GM23338 (cell line): Measurements from ENCODE around the gene CMIP. TPM values are rescaled to one million over a fixed set of nuclear protein-coding genes. Genes with fewer than 3 reads are reported as not detected.

Experiments used
- ATAC-seq: fragments of 200-7000 bp; cut with Tn5 transposase; 3 replicates; pipeline ENCODE4 v1.9.1; 2020
- DNase-seq: peaks from one replicate; pipeline ENCODE4 v3.0.0-alpha.2; 2015; ENCODE audit warnings: low spot score
- H2AFZ ChIP-seq: fragments of 200-600 bp; sonication (generic); 2 replicates; pipeline ENCODE4 v1.8.0; 2016; ENCODE audit warnings: antibody characterized with exemption, mild to moderate bottlenecking, moderate library complexity
- H3F3A ChIP-seq: fragments of 200-600 bp; sonication (generic); replicated peaks from 2 replicates; pipeline ENCODE4 v1.8.0; 2017; ENCODE audit warnings: antibody characterized with exemption, mixed run types, low read depth
- H3K27ac ChIP-seq: fragments of 200-600 bp; sonication (generic); 2 replicates; pipeline ENCODE4 v1.6.1; 2016; ENCODE audit warnings: low read depth
- H3K27me3 ChIP-seq: fragments of 200-600 bp; sonication (generic); 2 replicates; pipeline ENCODE4 v1.8.0; 2016; ENCODE audit warnings: mild to moderate bottlenecking, mixed run types, moderate library complexity; ENCODE audit not compliant: insufficient read depth
- H3K36me3 ChIP-seq: fragments of 200-600 bp; sonication (generic); 2 replicates; pipeline ENCODE4 v1.8.0; 2016; ENCODE audit warnings: mild to moderate bottlenecking; ENCODE audit not compliant: insufficient read depth
- H3K4me1 ChIP-seq: fragments of 200-600 bp; sonication (generic); 2 replicates; pipeline ENCODE4 v1.8.0; 2016; ENCODE audit warnings: mild to moderate bottlenecking, moderate library complexity; ENCODE audit not compliant: insufficient read depth
- H3K4me2 ChIP-seq: fragments of 200-600 bp; sonication (generic); 2 replicates; pipeline ENCODE4 v1.7.1; 2017; ENCODE audit warnings: mixed run types
- H3K4me3 ChIP-seq: fragments of 200-600 bp; sonication (generic); 2 replicates; pipeline ENCODE4 v1.6.1; 2016; ENCODE audit warnings: mixed run types
- H3K79me2 ChIP-seq: fragments of 200-600 bp; sonication (generic); replicated peaks from 2 replicates; pipeline ENCODE4 v1.8.0; 2017; ENCODE audit warnings: mild to moderate bottlenecking; ENCODE audit not compliant: insufficient read depth
- H3K9me2 ChIP-seq: fragments of 200-600 bp; sonication (generic); 2 replicates; pipeline ENCODE4 v1.8.0; 2017; ENCODE audit not compliant: insufficient read depth
- H4K20me1 ChIP-seq: fragments of 200-600 bp; sonication (generic); replicated peaks from 2 replicates; pipeline ENCODE4 v1.8.0; 2017; ENCODE audit warnings: mild to moderate bottlenecking; ENCODE audit not compliant: insufficient read depth
- H3K27ac Mint-ChIP-seq: 2 replicates; pipeline ENCODE4 v1.8.0; 2020; ENCODE audit warnings: inconsistent platforms, mild to moderate bottlenecking, moderate library complexity, mixed read lengths
- H3K27me3 Mint-ChIP-seq: 3 replicates; pipeline ENCODE4 v1.8.0; 2022; ENCODE audit warnings: low read depth, mild to moderate bottlenecking, moderate library complexity, mixed read lengths, inconsistent platforms; ENCODE audit not compliant: insufficient read depth, poor library complexity
- H3K36me3 Mint-ChIP-seq: 3 replicates; pipeline ENCODE4 v1.8.0; 2021; ENCODE audit warnings: low read depth, mild to moderate bottlenecking, inconsistent platforms, moderate library complexity, mixed read lengths
- H3K4me1 Mint-ChIP-seq: 3 replicates; pipeline ENCODE4 v1.8.0; 2020; ENCODE audit warnings: mild to moderate bottlenecking, inconsistent platforms, mixed read lengths
- H3K4me3 Mint-ChIP-seq: 3 replicates; pipeline ENCODE4 v1.8.0; 2021; ENCODE audit warnings: moderate library complexity, mild to moderate bottlenecking, inconsistent platforms, mixed read lengths
- H3K9me3 Mint-ChIP-seq: 3 replicates; pipeline ENCODE4 v1.8.0; 2020; ENCODE audit warnings: moderate library complexity, mild to moderate bottlenecking, inconsistent platforms, mixed read lengths
- EZH2 ChIP-seq: fragments of 200-600 bp; sonication (generic); IDR thresholded peaks from one replicate; pipeline ENCODE4 v1.8.0; 2017; ENCODE audit warnings: antibody characterized with exemption, mild to moderate bottlenecking, low read depth; ENCODE audit not compliant: unreplicated experiment
- EZH2phosphoT487 ChIP-seq: fragments of 200-600 bp; sonication (generic); IDR thresholded peaks from one replicate; pipeline ENCODE4 v1.8.1; 2018; ENCODE audit warnings: antibody characterized with exemption; ENCODE audit not compliant: unreplicated experiment
- POLR2AphosphoS5 ChIP-seq: IDR thresholded peaks from 2 replicates; pipeline ENCODE4 v1.6.1; 2016; ENCODE audit warnings: antibody characterized with exemption, low read depth
- STAT1 ChIP-seq: IDR thresholded peaks from one replicate; pipeline ENCODE4 v1.6.1; 2016; ENCODE audit warnings: antibody characterized with exemption; ENCODE audit not compliant: unreplicated experiment
- ZNF114 ChIP-seq: fragments of 250-450 bp; sonication (Bioruptor Pico); IDR thresholded peaks from 2 replicates; pipeline ENCODE4 v1.5.0; 2020; ENCODE audit warnings: mild to moderate bottlenecking, moderate library complexity
- polyA plus RNA-seq: library from polyadenylated mRNA; unstranded; fragments of >200 nt; fragmentation: Nextera tagmentation; extraction: Ambion mirVana; gene quantifications from 2 replicates; pipeline ENCODE4 v1.2.1, GENCODE V29; 2016
- total RNA-seq: library from RNA; depleted of rRNA; stranded (reverse); fragments of >200 nt; shearing (Covaris generic); gene quantifications from 2 replicates; pipeline ENCODE4 v1.2.3, GENCODE V29; 2014
- TF ChIP-seq, protein P1 (sequence below), 2 experiments: fragments of 200-600 bp in 1 of 2; sonication (generic) in 1 of 2; conservative IDR thresholded peaks; 2 replicates each; pipeline versions ENCODE4 v1.5.1 to v1.6.1; 2016 to 2017; ENCODE audit warnings: antibody characterized with exemption in 2 of 2, low read depth in 2 of 2, mild to moderate bottlenecking in 2 of 2, moderate library complexity in 1 of 2
- TF ChIP-seq, protein P2 (sequence below): IDR thresholded peaks from one replicate; pipeline ENCODE4 v1.6.1; 2018; ENCODE audit warnings: antibody characterized with exemption; ENCODE audit not compliant: unreplicated experiment
- TF ChIP-seq, protein P3 (sequence below): fragments of 250-450 bp; sonication (Bioruptor Pico); IDR thresholded peaks from 2 replicates; pipeline ENCODE4 v1.5.0; 2020; ENCODE audit warnings: mild to moderate bottlenecking, moderate library complexity
- TF ChIP-seq, protein P4 (sequence below): IDR thresholded peaks from 2 replicates; pipeline ENCODE4 v1.6.1; 2016; ENCODE audit warnings: antibody characterized with exemption

The CMIP gene
- total and polyA plus RNA-seq, 2 experiments from 2014 or later: 9.5 to 62.3 TPM

DNA sequence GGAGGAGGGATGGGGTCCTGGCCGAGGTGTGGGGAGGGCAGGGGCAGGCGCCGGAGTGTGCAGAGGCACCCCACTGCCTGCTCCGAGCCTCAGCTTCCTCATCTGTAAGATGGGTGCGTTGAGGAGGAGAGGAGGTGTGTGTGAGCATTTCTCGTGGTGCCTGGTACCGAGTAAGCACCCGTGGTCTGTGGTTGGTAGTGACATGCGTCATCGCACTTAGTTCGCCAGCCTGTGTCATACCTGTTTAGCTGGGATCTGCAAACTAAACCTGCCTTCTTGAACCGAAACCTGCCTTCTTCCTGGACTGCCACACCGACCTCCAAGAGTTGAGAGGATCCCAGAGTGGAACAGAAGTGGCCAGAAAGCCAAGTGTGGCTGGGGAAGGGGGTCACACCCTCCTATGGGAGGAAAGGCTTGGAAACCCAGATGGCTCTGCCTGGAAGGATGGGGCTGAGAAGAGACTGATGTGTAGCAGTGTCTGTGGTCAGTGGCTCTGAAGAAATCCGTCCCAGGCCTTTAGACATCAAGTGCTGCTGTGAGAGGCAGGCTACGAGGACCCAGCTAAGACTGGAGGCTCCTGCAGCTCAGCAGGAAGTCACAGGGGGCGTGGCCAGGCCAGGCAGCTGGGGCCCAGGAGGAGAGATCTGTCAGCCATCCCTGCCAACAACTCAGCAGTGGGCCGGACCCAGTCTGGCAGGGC, 171.9 kb downstream of the CMIP start:
- Mint-ChIP-seq H3K27me3 (peaks cover 5% of the 10 kb centered on the region), H3K36me3 (peaks cover 23% of the 10 kb centered on the region), H3K9me3 (no peaks in the 10 kb centered on the region; the same call in 2 of the 3 replicates), H3K4me3 (no peak overlapping the region), H3K4me1 (no peaks in the 10 kb centered on the region), H3K27ac (no peak overlapping the region)
- TF ChIP-seq, protein P1, sequence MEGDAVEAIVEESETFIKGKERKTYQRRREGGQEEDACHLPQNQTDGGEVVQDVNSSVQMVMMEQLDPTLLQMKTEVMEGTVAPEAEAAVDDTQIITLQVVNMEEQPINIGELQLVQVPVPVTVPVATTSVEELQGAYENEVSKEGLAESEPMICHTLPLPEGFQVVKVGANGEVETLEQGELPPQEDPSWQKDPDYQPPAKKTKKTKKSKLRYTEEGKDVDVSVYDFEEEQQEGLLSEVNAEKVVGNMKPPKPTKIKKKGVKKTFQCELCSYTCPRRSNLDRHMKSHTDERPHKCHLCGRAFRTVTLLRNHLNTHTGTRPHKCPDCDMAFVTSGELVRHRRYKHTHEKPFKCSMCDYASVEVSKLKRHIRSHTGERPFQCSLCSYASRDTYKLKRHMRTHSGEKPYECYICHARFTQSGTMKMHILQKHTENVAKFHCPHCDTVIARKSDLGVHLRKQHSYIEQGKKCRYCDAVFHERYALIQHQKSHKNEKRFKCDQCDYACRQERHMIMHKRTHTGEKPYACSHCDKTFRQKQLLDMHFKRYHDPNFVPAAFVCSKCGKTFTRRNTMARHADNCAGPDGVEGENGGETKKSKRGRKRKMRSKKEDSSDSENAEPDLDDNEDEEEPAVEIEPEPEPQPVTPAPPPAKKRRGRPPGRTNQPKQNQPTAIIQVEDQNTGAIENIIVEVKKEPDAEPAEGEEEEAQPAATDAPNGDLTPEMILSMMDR (conservative IDR thresholded peaks at IDR 0.05; ENCODE audit: low read depth in 2 of 2): no peak
- TF ChIP-seq EZH2phosphoT487: no peak
- no peak for TF ChIP-seq POLR2AphosphoS5
- TF ChIP-seq, protein P2, sequence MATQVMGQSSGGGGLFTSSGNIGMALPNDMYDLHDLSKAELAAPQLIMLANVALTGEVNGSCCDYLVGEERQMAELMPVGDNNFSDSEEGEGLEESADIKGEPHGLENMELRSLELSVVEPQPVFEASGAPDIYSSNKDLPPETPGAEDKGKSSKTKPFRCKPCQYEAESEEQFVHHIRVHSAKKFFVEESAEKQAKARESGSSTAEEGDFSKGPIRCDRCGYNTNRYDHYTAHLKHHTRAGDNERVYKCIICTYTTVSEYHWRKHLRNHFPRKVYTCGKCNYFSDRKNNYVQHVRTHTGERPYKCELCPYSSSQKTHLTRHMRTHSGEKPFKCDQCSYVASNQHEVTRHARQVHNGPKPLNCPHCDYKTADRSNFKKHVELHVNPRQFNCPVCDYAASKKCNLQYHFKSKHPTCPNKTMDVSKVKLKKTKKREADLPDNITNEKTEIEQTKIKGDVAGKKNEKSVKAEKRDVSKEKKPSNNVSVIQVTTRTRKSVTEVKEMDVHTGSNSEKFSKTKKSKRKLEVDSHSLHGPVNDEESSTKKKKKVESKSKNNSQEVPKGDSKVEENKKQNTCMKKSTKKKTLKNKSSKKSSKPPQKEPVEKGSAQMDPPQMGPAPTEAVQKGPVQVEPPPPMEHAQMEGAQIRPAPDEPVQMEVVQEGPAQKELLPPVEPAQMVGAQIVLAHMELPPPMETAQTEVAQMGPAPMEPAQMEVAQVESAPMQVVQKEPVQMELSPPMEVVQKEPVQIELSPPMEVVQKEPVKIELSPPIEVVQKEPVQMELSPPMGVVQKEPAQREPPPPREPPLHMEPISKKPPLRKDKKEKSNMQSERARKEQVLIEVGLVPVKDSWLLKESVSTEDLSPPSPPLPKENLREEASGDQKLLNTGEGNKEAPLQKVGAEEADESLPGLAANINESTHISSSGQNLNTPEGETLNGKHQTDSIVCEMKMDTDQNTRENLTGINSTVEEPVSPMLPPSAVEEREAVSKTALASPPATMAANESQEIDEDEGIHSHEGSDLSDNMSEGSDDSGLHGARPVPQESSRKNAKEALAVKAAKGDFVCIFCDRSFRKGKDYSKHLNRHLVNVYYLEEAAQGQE: no peak
- TF ChIP-seq ZNF114 (CRISPR knock-in tag): no peak
- TF ChIP-seq, protein P3, sequence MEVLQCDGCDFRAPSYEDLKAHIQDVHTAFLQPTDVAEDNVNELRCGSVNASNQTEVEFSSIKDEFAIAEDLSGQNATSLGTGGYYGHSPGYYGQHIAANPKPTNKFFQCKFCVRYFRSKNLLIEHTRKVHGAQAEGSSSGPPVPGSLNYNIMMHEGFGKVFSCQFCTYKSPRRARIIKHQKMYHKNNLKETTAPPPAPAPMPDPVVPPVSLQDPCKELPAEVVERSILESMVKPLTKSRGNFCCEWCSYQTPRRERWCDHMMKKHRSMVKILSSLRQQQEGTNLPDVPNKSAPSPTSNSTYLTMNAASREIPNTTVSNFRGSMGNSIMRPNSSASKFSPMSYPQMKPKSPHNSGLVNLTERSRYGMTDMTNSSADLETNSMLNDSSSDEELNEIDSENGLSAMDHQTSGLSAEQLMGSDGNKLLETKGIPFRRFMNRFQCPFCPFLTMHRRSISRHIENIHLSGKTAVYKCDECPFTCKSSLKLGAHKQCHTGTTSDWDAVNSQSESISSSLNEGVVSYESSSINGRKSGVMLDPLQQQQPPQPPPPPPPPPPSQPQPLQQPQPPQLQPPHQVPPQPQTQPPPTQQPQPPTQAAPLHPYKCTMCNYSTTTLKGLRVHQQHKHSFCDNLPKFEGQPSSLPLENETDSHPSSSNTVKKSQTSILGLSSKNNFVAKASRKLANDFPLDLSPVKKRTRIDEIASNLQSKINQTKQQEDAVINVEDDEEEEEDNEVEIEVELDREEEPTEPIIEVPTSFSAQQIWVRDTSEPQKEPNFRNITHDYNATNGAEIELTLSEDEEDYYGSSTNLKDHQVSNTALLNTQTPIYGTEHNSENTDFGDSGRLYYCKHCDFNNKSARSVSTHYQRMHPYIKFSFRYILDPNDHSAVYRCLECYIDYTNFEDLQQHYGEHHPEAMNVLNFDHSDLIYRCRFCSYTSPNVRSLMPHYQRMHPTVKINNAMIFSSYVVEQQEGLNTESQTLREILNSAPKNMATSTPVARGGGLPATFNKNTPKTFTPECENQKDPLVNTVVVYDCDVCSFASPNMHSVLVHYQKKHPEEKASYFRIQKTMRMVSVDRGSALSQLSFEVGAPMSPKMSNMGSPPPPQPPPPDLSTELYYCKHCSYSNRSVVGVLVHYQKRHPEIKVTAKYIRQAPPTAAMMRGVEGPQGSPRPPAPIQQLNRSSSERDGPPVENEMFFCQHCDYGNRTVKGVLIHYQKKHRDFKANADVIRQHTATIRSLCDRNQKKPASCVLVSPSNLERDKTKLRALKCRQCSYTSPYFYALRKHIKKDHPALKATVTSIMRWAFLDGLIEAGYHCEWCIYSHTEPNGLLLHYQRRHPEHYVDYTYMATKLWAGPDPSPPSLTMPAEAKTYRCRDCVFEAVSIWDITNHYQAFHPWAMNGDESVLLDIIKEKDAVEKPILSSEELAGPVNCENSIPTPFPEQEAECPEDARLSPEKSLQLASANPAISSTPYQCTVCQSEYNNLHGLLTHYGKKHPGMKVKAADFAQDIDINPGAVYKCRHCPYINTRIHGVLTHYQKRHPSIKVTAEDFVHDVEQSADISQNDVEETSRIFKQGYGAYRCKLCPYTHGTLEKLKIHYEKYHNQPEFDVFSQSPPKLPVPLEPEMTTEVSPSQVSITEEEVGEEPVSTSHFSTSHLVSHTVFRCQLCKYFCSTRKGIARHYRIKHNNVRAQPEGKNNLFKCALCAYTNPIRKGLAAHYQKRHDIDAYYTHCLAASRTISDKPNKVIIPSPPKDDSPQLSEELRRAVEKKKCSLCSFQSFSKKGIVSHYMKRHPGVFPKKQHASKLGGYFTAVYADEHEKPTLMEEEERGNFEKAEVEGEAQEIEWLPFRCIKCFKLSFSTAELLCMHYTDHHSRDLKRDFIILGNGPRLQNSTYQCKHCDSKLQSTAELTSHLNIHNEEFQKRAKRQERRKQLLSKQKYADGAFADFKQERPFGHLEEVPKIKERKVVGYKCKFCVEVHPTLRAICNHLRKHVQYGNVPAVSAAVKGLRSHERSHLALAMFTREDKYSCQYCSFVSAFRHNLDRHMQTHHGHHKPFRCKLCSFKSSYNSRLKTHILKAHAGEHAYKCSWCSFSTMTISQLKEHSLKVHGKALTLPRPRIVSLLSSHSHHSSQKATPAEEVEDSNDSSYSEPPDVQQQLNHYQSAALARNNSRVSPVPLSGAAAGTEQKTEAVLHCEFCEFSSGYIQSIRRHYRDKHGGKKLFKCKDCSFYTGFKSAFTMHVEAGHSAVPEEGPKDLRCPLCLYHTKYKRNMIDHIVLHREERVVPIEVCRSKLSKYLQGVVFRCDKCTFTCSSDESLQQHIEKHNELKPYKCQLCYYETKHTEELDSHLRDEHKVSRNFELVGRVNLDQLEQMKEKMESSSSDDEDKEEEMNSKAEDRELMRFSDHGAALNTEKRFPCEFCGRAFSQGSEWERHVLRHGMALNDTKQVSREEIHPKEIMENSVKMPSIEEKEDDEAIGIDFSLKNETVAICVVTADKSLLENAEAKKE: no peak
- TF ChIP-seq, protein P4, sequence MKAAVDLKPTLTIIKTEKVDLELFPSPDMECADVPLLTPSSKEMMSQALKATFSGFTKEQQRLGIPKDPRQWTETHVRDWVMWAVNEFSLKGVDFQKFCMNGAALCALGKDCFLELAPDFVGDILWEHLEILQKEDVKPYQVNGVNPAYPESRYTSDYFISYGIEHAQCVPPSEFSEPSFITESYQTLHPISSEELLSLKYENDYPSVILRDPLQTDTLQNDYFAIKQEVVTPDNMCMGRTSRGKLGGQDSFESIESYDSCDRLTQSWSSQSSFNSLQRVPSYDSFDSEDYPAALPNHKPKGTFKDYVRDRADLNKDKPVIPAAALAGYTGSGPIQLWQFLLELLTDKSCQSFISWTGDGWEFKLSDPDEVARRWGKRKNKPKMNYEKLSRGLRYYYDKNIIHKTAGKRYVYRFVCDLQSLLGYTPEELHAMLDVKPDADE: no peak
- no peak for TF ChIP-seq STAT1
- no peak for TF ChIP-seq EZH2
- ATAC-seq (peak; percentile 72), DNase-seq (no peak)
- Histone ChIP-seq H3K36me3 (no peaks in the 10 kb centered on the region), H3K9me2 (no peaks in the 10 kb centered on the region), H2AFZ (no peak overlapping the region), H3K4me1 (no peaks in the 10 kb centered on the region), H3K79me2 (peaks cover 9% of the 10 kb centered on the region), H3K27me3 (no peaks in the 10 kb centered on the region), H3K4me2 (no peak overlapping the region), H3K4me3 (no peak overlapping the region), H3F3A (peaks cover 3% of the 10 kb centered on the region; the same call in 1 of the 2 replicates), H3K27ac (no peak overlapping the region), H4K20me1 (peaks cover 9% of the 10 kb centered on the region)
